HCT116 (cell line): ENCODE data around the gene C11orf68. TPM values are rescaled to one million over a fixed set of nuclear protein-coding genes. Genes with fewer than 3 reads are reported as not detected.

Experiments
- ATAC-seq: fragments of 200-7000 bp; cut with Tn5 transposase; 2 replicates; pipeline ENCODE4 v1.9.1; 2020; ENCODE audit warnings: mild to moderate bottlenecking, moderate library complexity
- BruUV-seq: library from RNA; stranded (reverse); fragments of 400-500 nt; replicated peaks from 2 replicates; lab custom pipeline; 2021; lab: Mats Ljungman, UMichigan
- CTCF ChIA-PET: fragments of 300-600 bp; sonication (Branson Sonifier 250); formaldehyde crosslinking; loops from one replicate; lab custom pipeline; 2021; ENCODE audit warnings: antibody characterized with exemption; lab: Charles Lee
- POLR2A ChIA-PET: fragments of 300-600, 350-600 bp; sonication (Branson Sonifier 250); formaldehyde crosslinking; loops from one replicate; lab custom pipeline; 2021; ENCODE audit warnings: antibody characterized with exemption; lab: Charles Lee
- RAD21 ChIA-PET, 2 experiments: fragments of 300-600 bp; sonication (Branson Sonifier 250); formaldehyde crosslinking; loops; one replicate each; lab custom pipeline; 2023; ENCODE audit warnings: low total read pairs in 2 of 2; ENCODE audit not compliant: uncharacterized antibody in 2 of 2, unreplicated experiment in 2 of 2, low non-redundant PET in 1 of 2; lab: Charles Lee
- DNase-seq: peaks from one replicate; pipeline ENCODE4 v3.0.0-alpha.2; 2010; ENCODE audit warnings: low read depth, low spot score
- H2AFZ ChIP-seq: fragments of 200-600 bp; shearing (Covaris generic), sonication (generic); 2 replicates; pipeline ENCODE4 v1.6.1; 2017; ENCODE audit warnings: low read depth, mixed run types, mixed read lengths, antibody characterized with exemption, low read length; ENCODE audit not compliant: poor library complexity, severe bottlenecking
- H3K27ac ChIP-seq: 2 replicates; pipeline ENCODE4 v1.5.1; 2012; ENCODE audit warnings: low read depth, low read length
- H3K27me3 ChIP-seq: fragments of 200-600 bp; sonication (generic); 2 replicates; pipeline ENCODE4 v1.6.1; 2016; ENCODE audit warnings: mixed run types, low read length, mixed read lengths; ENCODE audit not compliant: insufficient read depth
- H3K36me3 ChIP-seq, 2 experiments: fragments of 200-500 bp in 1 of 2; fragments of 200-600 bp in 1 of 2; sonication (Bioruptor generic) in 1 of 2; sonication (generic) in 1 of 2; 2 replicates each; pipeline versions ENCODE4 v1.5.1 to v1.6.1; 2014 to 2016; ENCODE audit warnings: low read length in 2 of 2, inconsistent platforms in 1 of 2, mixed read lengths in 1 of 2, mixed run types in 1 of 2; ENCODE audit not compliant: insufficient read depth in 2 of 2, control insufficient read depth in 1 of 2
- H3K4me1 ChIP-seq, 2 experiments: fragments of 200-600 bp in 1 of 2; sonication (generic) in 1 of 2; 2 replicates each; pipeline versions ENCODE4 v1.5.1 to v1.6.1; 2012 to 2017; ENCODE audit warnings: low read length in 2 of 2, inconsistent platforms in 1 of 2, mild to moderate bottlenecking in 1 of 2, mixed read lengths in 1 of 2, mixed run types in 1 of 2, moderate library complexity in 1 of 2; ENCODE audit not compliant: insufficient read depth in 2 of 2, control insufficient read depth in 1 of 2
- H3K4me2 ChIP-seq: fragments of 200-600 bp; sonication (generic); 2 replicates; pipeline ENCODE4 v1.6.1; 2017; ENCODE audit warnings: mixed run types, low read length, mixed read lengths
- H3K4me3 ChIP-seq, 2 experiments: fragments of 200-600 bp in 1 of 2; sonication (generic) in 1 of 2; replicated peaks in 1 of 2; 2 replicates each; pipeline ENCODE4 v1.5.1; 2011 to 2016; ENCODE audit warnings: low read length in 2 of 2, control low read depth in 1 of 2, low read depth in 1 of 2, mild to moderate bottlenecking in 1 of 2, mixed read lengths in 1 of 2, mixed run types in 1 of 2
- H3K79me2 ChIP-seq: fragments of 200-600 bp; sonication (generic); 2 replicates; pipeline ENCODE4 v1.6.1; 2017; ENCODE audit warnings: mild to moderate bottlenecking, mixed run types, low read length, moderate library complexity, mixed read lengths; ENCODE audit not compliant: insufficient read depth
- H3K9ac ChIP-seq: fragments of 200-600 bp; sonication (generic); 2 replicates; pipeline ENCODE4 v1.6.1; 2016; ENCODE audit warnings: low read length, mixed read lengths
- H3K9me2 ChIP-seq: fragments of 200-600 bp; sonication (generic), shearing (Covaris generic); 2 replicates; pipeline ENCODE4 v1.6.1; 2017; ENCODE audit warnings: mixed run types, mild to moderate bottlenecking, moderate library complexity; ENCODE audit not compliant: insufficient read depth
- H3K9me3 ChIP-seq, 2 experiments: fragments of 200-500 bp in 1 of 2; fragments of 200-600 bp in 1 of 2; sonication (Bioruptor generic) in 1 of 2; sonication (generic) in 1 of 2; 2 replicates each; pipeline ENCODE4 v1.6.1; 2014 to 2017; ENCODE audit warnings: low read length in 2 of 2, mixed read lengths in 2 of 2, inconsistent platforms in 1 of 2, low read depth in 1 of 2, mild to moderate bottlenecking in 1 of 2, mixed run types in 1 of 2, moderate library complexity in 1 of 2; ENCODE audit not compliant: control insufficient read depth in 1 of 2, insufficient read depth in 1 of 2
- H4K20me1 ChIP-seq: fragments of 200-600 bp; sonication (generic), shearing (Covaris generic); 2 replicates; pipeline ENCODE4 v1.6.1; 2017; ENCODE audit warnings: mixed run types, mild to moderate bottlenecking, moderate library complexity; ENCODE audit not compliant: insufficient read depth
- MAX ChIP-seq: IDR thresholded peaks from 2 replicates; pipeline ENCODE4 v1.6.1; 2012
- POLR2AphosphoS5 ChIP-seq: IDR thresholded peaks from 2 replicates; pipeline ENCODE4 v1.6.1; 2011; ENCODE audit warnings: mild to moderate bottlenecking, low read depth, low read length, moderate library complexity
- RAD21 ChIP-seq: IDR thresholded peaks from 2 replicates; pipeline ENCODE4 v1.6.1; 2012; ENCODE audit warnings: low read depth, mild to moderate bottlenecking
- intact Hi-C: fragments of 100-400 bp; cut with micrococcal nuclease; formaldehyde crosslinking; loops from 2 replicates; pipeline ENCODE4 v1.10.0; 2022
- total RNA-seq: library from RNA; stranded (reverse); gene quantifications from one replicate; pipeline ENCODE4 v1.2.1, GENCODE V29; 2021; ENCODE audit not compliant: unreplicated experiment
- TF ChIP-seq, protein P1 (sequence below), 3 experiments: fragments of 200-600 bp in 1 of 3; sonication (generic) in 1 of 3; IDR thresholded peaks in 2 of 3; conservative IDR thresholded peaks in 1 of 3; 2 replicates each; pipeline ENCODE4 v1.5.1; 2012 to 2017; ENCODE audit warnings: low read depth in 2 of 3, low read length in 2 of 3, antibody characterized with exemption in 1 of 3, borderline replicate concordance in 1 of 3, control low read depth in 1 of 3, mild to moderate bottlenecking in 1 of 3, mixed read lengths in 1 of 3, mixed run types in 1 of 3, moderate library complexity in 1 of 3; ENCODE audit not compliant: insufficient read depth in 1 of 3

C11orf68 gene
- total RNA-seq, 1 experiment from 2014 or later = 49.8 TPM

- intact Hi-C loops = no loop called here
- ChIA-PET CTCF (interaction anchor here (0.6 to 1.8 kb wide), 3 partner anchors 30 to 58 kb away, joined by 3 to 5 read pairs (median 3); partner anchors contain the start of gene FIBP), RAD21 (interaction anchor here in 1 of 2 experiments (0.6 to 1.0 kb wide), 2 partner anchors 16 to 27 kb away, joined by 3 read pairs; partner anchors contain the start of gene CCDC85B), POLR2A (interaction anchor here (0.9 to 2.0 kb wide), 7 partner anchors 12 to 29 kb away, joined by 5 to 30 read pairs (median 9); partner anchors contain the start of genes CCDC85B, FIBP and FOSL1)
- DNase-seq (no peak), ATAC-seq (no peak)
- Histone ChIP-seq H3K4me2 (peak overlapping the region; percentile 96), H3K79me2 (peaks cover 47% of the 10 kb centered on the region), H3K9ac (peak overlapping the region; percentile 99), H3K4me1 (peaks cover 51 to 68% of the 10 kb centered on the region in 2 experiments)
- no TSS peak for BruUV-seq
- TF ChIP-seq, protein P1, sequence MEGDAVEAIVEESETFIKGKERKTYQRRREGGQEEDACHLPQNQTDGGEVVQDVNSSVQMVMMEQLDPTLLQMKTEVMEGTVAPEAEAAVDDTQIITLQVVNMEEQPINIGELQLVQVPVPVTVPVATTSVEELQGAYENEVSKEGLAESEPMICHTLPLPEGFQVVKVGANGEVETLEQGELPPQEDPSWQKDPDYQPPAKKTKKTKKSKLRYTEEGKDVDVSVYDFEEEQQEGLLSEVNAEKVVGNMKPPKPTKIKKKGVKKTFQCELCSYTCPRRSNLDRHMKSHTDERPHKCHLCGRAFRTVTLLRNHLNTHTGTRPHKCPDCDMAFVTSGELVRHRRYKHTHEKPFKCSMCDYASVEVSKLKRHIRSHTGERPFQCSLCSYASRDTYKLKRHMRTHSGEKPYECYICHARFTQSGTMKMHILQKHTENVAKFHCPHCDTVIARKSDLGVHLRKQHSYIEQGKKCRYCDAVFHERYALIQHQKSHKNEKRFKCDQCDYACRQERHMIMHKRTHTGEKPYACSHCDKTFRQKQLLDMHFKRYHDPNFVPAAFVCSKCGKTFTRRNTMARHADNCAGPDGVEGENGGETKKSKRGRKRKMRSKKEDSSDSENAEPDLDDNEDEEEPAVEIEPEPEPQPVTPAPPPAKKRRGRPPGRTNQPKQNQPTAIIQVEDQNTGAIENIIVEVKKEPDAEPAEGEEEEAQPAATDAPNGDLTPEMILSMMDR (IDR thresholded peaks at IDR 0.05 in 2 of 3, conservative IDR thresholded peaks at IDR 0.05 in 1 of 3; ENCODE audit: borderline replicate concordance in 1 of 3, insufficient read depth in 1 of 3, low read depth in 2 of 3, low read length in 2 of 3) = 0 out of 6 replicates have a peak, but pooled peaks of 1 of the 3 experiments have one; percentile 0
- no peak for TF ChIP-seq RAD21
- TF ChIP-seq, all 23 proteins: peak for 1
- peak overlapping the region; percentile 86 to 95 for H3K4me3 ChIP-seq
- no peak overlapping the region for H2AFZ ChIP-seq
- no peaks in the 10 kb centered on the region for H3K9me2 ChIP-seq
- H3K36me3 ChIP-seq = peaks cover 3 to 22% of the 10 kb centered on the region in 2 experiments; a peak in 3 of 4 replicates
- H3K27me3 ChIP-seq = no peaks in the 10 kb centered on the region
- H3K27ac ChIP-seq = peak overlapping the region; percentile 95
- H4K20me1 ChIP-seq = no peaks in the 10 kb centered on the region
- no peaks in the 10 kb centered on the region for H3K9me3 ChIP-seq
These were observed 1.2 kb downstream of the C11orf68 start for GRCh38 chr11:65917434-65918210.

GRCh38 chr11:65917077-65917433 lies 1.8 kb downstream of the C11orf68 start:
- RAD21 ChIA-PET = interaction anchor here in 1 of 2 experiments (1.0 kb wide), 1 partner anchor 26 kb away, joined by 3 read pairs; the partner anchor contains the start of gene CCDC85B
- Histone ChIP-seq H3K36me3 (peaks cover 0 to 18% of the 10 kb centered on the region in 2 experiments; a peak in 1 of 4 replicates), H3K9ac (peak overlapping the region; percentile 99), H3K79me2 (peaks cover 47% of the 10 kb centered on the region), H3K27ac (peak overlapping the region; percentile 95), H2AFZ (no peak overlapping the region), H3K9me3 (no peaks in the 10 kb centered on the region), H4K20me1 (no peaks in the 10 kb centered on the region), H3K9me2 (no peaks in the 10 kb centered on the region), H3K27me3 (no peaks in the 10 kb centered on the region), H3K4me1 (peaks cover 57 to 74% of the 10 kb centered on the region in 2 experiments), H3K4me3 (peak overlapping the region; percentile 86 to 95), H3K4me2 (peak overlapping the region; percentile 96)
- TF ChIP-seq MAX (no peak), POLR2AphosphoS5 (peak; percentile 35; the same call in 1 of the 2 replicates)
- no peak for ATAC-seq
- POLR2A ChIA-PET = interaction anchor here (0.9 to 2.1 kb wide), 7 partner anchors 11 to 25 kb away, joined by 5 to 30 read pairs (median 8); partner anchors contain the start of genes CCDC85B and FOSL1
- DNase-seq = no peak
- intact Hi-C loops = no loop called here
- CTCF ChIA-PET = interaction anchor here (1.8 to 2.1 kb wide), 2 partner anchors 28 to 33 kb away, joined by 5 to 13 read pairs; partner anchors contain the start of gene FIBP
- no TSS peak for BruUV-seq
